ENCODE measurements around the gene ITGA8.

The ITGA8 gene

DNA sequence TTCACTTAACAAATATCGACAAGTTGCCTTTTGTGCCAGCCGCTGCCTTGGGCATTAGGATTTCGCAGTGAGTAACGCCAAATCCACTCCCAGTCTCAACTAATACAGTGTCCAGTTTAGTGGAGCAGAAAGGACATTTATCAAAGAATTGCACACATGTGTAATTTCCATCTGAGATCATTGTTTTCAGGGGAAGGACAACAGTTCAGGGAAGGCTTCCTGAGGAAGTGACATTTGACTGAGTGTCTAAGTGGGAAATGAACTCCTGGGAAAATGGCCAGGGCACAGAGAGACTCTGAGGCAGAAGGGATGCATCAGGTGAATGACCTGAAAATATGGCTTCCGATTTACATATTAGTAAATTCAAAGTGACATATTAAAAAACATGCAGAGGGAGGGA, 89.4 kb downstream of the ITGA8 start:
- no peak for DNase-seq (ENCODE audit: low read depth)
- H3K4me3 ChIP-seq (ENCODE audit: low read depth, low read length), result no peak overlapping the region

DNA sequence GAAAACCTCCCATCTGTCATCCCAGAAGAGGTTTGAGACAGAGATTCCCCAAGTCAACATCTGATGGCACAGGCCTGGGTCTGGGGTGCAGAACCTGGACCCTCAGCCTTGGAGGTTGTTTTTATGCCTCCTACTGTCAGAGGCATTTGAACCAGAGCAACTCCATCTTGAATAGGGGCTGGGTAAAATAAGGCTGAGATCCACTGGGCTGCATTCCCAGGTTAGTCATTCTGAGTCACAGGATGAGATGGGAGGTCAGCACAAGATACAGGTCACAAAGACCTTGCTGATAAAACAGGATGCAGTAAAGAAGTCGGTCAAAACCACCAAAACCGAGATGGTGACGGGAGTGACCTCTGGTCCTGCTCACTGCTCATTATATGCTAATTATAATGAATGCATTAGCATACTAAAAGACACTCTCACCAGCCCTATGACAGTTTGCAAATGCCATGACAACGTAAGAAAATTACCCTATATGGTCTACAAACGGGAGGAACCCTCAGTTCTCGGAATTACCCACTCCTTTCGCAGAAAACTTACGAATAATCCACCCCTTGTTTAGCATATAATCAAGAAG, 92.0 kb downstream of the ITGA8 start:
- no peak for DNase-seq (ENCODE audit: low read depth)
- no peak overlapping the region for H3K4me3 ChIP-seq (ENCODE audit: low read depth, low read length)

DNA sequence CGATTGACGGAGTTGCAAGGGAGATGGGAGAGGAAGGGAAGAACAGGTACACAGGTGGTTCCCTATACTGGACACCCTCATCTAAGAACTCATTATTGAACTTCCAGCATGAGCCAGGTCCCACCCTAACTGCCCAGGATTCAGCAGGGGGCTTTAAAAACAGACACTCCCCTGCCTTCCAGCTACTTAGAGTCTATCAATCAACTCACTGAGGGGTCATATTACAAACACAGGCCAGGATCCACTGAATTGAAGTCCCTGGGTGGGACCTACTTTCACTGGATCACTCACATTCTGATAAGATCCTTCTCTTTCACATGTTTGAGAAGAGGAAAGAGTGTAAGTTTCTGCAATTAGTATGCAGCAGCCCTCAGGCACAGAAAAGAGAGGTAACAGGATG, 92.8 kb downstream of the ITGA8 start:
- no peak for DNase-seq (ENCODE audit: low read depth)
- no peak overlapping the region for H3K4me3 ChIP-seq (ENCODE audit: low read depth, low read length)

DNA sequence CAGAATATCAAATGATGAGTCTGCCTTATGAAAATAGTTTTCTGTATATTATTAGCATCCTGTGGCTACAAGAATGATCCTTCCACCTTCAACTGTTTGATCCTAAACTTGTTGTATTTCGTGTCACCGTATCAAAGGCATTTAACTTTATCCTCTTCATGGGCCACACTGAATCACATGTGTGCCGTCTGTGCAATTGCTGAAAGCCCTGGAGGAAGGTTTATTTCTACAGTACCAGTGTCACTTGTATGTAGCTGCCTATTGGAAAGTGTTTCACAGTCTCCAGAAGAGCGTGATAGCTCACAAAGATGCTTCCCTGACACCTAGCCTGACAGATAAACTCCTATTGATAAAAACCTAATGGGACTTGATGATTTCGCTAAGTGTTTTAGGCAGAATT, 94.5 kb downstream of the ITGA8 start:
- no peak overlapping the region for H3K4me3 ChIP-seq (ENCODE audit: low read depth, low read length)
- DNase-seq (ENCODE audit: low read depth), result no peak

DNA sequence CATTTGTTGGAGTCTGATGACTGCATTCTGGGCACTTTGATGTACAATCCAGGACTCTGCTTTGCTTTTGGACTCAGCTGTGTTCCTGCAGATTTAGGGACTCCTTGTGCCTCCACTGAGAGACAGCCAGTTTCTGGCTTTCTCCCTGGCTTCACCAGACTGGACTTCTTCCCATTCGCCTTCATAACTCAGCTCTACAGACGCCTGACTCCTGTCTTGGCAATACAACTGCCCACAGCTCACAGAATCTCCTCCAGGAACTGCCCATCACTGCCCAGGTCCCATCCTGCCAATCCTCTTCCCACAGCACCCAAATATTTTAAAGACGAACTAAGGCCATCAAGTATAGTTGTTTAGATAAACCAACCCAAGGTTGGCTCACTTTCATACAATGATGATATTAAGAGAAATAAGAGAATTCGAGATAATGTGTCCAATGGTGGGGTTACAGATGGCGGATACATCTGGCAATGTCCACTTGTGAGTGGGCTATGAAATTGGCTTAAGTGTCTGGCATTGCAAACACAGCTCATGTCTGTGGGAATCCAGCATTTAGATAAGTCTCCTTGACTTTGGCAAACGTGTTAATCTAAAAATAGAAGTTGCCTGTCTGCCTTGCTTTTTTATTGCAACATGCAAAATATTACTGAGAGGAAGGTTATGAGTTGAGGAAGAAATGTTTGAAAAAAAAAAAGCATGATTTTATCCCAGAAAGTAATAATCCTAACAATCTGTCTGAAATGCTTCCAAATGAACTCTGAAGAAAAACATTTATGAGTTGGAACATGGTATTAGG, 95.1 kb downstream of the ITGA8 start:
- no peak for DNase-seq (ENCODE audit: low read depth)
- H3K4me3 ChIP-seq (ENCODE audit: low read depth, low read length), result no peak overlapping the region

DNA sequence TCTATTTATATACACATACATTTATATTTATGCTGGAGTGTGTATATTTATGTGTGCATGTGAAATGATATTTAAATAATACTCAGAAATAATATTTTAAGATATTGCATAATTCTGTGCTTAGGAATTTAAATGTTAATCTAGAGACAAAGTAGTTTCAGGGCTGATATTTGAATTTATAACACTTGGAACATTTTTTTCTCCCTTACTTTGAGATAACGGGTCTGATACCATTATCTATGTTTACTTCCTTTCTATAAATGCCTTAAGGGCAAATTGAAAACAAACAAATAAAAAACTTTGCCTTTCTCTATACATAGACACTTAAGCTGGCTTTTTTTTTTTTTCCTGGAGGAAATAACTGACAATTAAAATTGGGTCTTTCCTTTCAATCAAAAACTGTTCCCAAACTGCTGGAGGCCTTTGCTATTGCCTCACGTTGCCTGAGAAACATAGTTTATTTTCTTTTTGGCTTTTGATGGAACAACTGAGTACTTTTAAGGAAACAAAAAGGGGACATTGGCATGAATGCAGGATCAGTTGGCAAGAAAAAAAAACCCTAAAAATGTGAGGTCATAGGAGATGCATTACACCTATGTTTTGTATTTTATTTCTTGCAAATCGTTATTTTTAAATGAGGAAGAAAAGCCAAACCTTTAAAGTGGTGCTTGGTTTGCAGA, 98.7 kb downstream of the ITGA8 start:
- DNase-seq (ENCODE audit: low read depth), result no peak
- H3K4me3 ChIP-seq (ENCODE audit: low read depth, low read length), result no peak overlapping the region

DNA sequence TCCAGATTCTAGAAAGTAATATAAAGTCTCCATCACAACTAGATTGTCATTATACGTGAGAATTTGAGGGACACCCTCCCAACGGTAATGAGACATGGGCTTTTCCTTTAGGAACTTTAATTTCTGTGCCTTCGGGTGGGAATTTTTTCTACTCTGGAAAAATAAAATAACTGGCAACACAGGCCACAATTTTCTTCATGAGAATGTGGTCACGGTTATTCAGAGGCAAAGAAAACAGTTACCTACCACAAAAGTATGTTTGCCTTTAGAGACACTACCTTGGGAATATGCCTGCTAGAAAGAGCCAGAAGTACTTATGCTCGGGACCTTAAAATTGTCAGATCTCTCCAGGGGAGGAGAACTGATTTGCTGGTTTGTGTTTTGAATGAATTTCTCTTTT, 99.4 kb downstream of the ITGA8 start:
- DNase-seq (ENCODE audit: low read depth), result no peak
- no peak overlapping the region for H3K4me3 ChIP-seq (ENCODE audit: low read depth, low read length)

DNA sequence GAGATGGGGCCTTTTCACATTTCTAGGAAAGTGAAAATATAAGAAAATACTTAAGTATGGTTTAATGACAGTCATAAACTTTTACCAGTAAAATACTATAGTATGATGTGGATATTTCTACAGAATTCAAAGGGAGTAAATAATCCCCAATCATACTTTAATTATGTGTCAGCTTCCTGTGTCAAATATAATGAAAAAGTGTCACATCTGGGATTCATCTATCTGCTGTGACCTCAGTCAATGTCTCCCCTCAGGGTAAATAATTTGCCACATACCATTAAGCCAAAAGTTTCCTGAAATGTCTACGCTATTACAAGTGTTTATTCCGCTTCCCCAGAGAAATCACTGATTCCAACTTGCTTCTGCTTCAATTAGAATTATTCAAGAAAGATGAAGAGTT, 110.5 kb downstream of the ITGA8 start:
- H3K4me3 ChIP-seq (ENCODE audit: low read depth, low read length), result no peak overlapping the region

DNA sequence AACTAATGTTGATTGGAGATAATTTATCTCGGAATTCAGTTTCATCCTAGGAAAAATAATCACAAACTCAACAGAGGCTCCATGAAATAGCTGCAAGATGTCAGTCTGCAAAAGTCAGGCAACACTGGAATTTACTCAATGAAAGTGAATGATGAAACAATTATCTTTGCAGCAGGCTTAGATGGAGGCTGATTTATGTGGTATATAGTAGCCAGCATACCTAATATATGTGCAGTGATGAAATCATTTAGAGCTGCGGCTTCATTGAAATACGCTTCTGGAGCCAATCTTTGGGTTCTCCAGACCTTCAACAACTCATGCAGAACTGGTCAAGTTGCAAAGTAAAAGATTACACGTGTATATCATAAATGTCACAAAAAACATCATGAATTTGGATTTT, 113.3 kb downstream of the ITGA8 start:
- no peak overlapping the region for H3K4me3 ChIP-seq (ENCODE audit: low read depth, low read length)
- DNase-seq (ENCODE audit: low read depth), result no peak

More for the DNA sequence above, 110.5 kb downstream of the ITGA8 start:
- no peak for DNase-seq (ENCODE audit: low read depth)

DNA sequence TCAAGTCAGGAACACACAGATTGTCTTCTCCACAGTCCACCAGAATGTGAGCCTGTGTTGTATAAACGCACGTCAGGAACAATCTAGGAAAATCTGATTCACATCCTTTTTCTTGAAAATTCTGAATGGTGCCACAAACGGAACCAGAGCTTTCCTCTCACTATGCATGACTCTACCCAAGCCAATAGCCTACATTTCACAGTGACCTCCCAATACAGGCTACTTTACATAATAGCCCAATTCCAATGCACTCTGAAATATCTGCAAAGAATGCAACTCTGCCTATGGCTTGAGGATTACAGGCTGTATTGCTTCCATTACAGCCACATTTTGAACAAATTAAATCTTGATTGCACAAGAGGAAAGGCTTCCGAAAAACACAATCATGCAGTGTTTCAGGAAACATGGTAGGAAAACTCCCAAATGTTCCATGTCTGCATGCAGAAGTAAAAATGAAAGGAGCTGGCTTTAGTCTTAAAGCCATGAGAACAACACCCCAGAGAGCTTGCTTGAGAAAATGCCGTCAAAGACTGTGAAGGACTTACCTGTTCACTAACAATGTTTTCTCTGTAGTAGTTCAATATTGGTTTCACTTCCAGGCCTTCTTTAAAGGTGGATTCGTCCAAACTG, 113.9 kb downstream of the ITGA8 start:
- no peak for DNase-seq (ENCODE audit: low read depth)
- no peak overlapping the region for H3K4me3 ChIP-seq (ENCODE audit: low read depth, low read length)

DNA sequence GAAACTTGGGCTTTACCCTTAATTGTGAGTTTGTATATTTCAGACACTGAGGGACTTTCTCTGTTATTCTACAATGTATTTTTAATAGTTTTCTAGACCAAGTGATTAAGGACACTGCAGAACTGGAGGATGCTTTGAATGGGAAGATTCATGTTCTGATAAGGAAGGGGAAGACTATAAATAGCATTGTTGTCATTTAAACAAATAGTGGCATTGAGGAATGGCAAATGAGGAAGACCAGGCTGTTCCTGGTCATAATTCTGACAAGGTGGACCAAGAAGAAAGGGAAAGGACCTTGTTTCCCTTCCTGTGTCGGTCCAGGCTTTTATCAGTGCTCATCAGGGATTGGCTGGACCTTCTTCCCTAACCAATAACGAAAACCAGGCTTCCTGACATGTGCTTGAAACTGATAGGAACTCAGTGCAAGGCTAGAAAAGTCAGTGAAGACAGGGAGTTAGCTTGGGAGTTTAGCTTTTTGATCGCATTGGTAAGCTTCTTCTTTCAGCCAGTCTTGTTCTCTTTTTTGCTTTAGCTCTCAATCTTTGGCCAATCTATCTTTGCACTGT, 116.2 kb downstream of the ITGA8 start:
- no peak overlapping the region for H3K4me3 ChIP-seq (ENCODE audit: low read depth, low read length)
- no peak for DNase-seq (ENCODE audit: low read depth)

DNA sequence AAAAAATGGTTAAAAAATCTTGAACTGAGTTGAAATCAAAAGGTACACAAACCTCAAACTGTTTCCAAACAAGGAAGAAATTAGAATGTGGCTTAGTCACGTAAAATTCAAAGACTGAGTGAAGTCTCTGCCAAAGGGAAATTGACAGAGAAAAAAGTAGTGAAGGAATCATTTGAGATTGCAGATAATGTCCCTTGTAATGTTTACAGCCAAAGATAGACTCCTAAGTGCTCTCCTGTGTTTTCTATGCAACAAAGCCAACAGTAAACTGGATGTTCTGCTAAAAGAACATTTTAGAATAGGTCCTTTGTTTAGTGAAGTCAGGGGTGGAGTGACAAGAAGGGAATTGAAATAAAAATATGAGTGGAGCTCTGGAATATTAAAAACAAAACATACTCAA, 117.9 kb downstream of the ITGA8 start:
- DNase-seq (ENCODE audit: low read depth), result no peak
- no peak overlapping the region for H3K4me3 ChIP-seq (ENCODE audit: low read depth, low read length)

DNA sequence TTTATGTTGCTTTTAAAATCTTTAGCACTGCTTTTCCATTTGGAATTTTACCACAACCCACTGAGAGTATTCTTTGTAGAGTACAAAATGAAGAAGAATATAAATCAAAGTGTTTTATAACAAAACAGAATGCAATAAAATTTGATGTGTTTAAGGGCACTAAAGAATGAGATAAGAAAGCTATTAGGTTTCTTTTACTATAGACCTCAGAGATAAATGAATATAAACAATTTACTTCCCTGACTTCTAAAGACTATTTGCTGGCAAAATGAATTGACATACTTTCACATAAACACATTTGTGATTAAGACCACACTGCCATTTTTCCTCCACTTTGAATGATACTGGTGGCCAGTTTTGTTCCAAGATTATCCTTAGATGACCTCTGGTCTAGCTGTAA, 124.5 kb downstream of the ITGA8 start:
- no peak overlapping the region for H3K4me3 ChIP-seq (ENCODE audit: low read depth, low read length)
- no peak for DNase-seq (ENCODE audit: low read depth)

DNA sequence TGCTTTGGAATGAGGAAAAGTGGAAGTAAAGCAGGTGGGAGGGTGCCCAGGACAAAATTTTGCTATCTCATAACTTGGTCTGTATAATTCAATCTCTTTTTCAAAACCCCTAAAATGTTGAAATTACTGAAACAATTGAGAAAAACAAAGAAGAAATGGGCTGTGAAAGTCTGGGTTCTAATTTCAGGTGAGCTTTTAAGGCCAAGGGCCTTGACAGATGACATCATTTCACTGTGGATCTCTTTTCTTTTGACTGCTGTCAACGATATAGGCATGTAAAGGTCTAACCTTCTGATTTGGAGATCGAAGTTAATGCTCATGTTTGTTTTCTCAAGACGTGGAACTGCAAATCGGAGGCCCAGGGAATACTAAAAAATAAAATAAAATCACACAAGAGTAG, 127.8 kb downstream of the ITGA8 start:
- no peak for DNase-seq (ENCODE audit: low read depth)

DNA sequence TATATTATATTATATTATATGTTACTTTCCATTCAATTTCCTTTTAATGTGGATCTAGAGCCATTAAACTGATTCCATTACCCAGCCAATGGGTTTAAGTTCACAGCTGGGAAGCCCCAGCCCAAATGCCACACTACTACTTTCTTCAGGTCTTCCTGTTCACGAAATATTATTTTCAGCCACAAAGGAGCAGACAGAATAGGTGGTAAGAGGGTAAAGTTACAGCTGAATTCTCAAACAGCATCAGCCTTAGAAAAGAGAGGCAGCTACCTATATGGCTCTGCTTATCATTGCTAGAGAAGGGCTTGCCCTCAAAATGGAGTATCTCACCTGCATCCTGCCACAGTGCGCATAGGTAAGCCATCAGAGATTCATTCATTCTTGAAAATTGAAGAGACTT, 128.3 kb downstream of the ITGA8 start:
- no peak for DNase-seq (ENCODE audit: low read depth)
- no peak overlapping the region for H3K4me3 ChIP-seq (ENCODE audit: low read depth, low read length)

More for the DNA sequence above, 127.8 kb downstream of the ITGA8 start:
- H3K4me3 ChIP-seq (ENCODE audit: low read depth, low read length), result no peak overlapping the region

DNA sequence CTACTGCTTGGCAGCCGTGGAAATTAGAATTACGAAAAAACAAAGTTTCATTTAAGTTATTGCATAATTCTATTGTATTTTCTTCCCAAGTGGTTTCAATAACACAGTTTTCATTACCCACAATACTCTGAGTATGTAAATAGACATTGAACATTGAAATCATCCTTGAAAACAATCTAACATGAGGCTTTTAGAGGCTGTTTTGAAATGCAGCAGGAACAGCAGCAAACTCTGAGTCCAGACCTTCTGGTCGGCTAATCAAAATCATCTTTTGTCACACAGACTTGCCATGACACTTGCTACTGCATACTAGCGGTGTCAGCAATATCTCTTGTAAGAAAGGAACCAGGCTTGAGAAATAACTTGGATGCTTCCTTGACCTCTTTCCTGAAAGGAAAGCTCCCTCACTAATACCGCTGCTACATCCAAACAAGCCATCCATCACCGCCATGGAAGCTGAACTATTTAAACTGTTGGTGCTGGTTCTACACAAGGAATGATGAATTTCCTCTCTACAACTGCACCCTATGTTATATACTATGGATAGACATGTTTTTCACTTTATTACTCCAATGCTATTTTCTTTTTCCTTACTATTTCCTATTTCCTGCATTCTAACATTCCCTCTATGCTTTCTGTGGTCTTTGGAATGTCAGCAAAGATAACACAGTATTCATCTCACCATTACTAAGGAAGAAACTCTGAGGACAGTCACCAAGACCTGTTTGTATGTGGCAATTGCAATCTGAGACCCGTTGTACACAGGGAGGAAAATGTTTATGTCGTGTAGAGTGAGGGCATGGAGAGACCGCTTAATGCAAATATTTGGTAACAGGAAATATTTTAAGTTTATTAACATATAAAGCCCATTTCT, 130.8 kb downstream of the ITGA8 start:
- no peak for DNase-seq (ENCODE audit: low read depth)
- no peak overlapping the region for H3K4me3 ChIP-seq (ENCODE audit: low read depth, low read length)

DNA sequence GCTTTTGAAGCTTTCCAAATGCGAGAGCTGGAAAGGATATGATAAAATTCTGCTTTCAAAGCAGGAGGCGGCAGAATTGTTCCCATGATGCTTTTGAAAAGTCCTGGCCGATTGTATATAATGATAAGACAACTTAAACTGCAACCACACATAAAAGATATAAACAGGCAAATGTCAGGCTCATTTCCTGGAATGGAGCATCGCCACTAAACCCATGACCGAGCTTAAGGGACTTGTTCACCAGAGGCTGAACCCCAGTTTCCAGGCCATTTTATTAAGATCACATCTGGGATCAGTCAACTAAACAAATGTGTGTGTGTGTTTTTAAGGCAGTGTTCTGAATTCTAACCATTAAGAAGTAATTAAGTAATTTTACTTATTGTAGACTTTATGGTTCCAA, 131.6 kb downstream of the ITGA8 start:
- no peak overlapping the region for H3K4me3 ChIP-seq (ENCODE audit: low read depth, low read length)
- DNase-seq (ENCODE audit: low read depth), result no peak

DNA sequence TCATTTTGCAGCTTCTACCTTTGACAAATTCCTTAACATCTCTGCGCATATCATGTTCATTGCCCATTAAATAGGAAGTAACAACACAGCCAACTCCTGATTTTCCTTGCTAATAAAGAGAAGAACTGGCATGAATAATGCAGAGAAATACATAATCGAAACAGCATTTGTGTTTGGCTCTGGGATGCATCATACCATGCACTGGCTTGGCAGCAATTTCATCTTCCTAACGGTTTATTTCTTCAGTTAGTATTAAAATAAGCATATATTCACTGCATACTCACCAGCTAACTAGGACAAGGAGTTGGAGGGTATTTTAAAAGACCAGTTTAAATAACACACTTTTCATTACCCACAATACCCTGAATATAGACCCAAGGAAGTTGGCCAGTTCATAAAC, 132.5 kb downstream of the ITGA8 start:
- H3K4me3 ChIP-seq (ENCODE audit: low read depth, low read length), result no peak overlapping the region
- no peak for DNase-seq (ENCODE audit: low read depth)

DNA sequence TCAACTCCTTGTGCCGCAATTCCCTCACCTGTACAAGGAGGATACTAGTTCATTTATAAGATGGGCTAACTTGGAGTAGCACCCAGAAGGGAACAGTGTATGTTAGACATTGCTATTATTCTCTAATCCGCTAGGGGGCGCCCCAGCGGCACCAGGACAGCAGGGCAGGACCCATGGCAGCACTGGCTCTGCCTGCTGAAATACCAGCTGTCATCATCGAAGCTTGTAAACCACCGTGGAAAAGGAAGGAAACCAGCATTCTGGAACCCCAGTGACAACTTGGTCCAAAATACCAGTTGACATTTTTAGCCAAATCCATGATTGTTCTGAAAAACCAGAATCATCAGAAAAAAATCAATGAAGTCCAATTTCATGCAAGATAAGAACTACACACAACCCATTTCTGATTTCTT, 134.4 kb downstream of the ITGA8 start:
- no peak overlapping the region for H3K4me3 ChIP-seq (ENCODE audit: low read depth, low read length)
- DNase-seq (ENCODE audit: low read depth), result no peak
